Kidney capillary endothelial cell (primary cell): Measurements from ENCODE around the gene AMN.

Experiments
- DNase-seq: peaks from one replicate; pipeline ENCODE4 v3.0.0-alpha.2; 2018; ENCODE audit warnings: low spot score

Gene AMN

GRCh38 chr14:102966681-102967505, 44.4 kb downstream of the AMN start:
- no peak for DNase-seq

- no peak for DNase-seq
Observed at GRCh38 chr14:102967506-102967795, 45.0 kb downstream of the AMN start.

- no peak for DNase-seq
Observed at GRCh38 chr14:102968306-102968705, 45.8 kb downstream of the AMN start.

GRCh38 chr14:102969060-102969791, 46.8 kb downstream of the AMN start:
- no peak for DNase-seq

- no peak for DNase-seq
Observed at GRCh38 chr14:102969901-102970300, 47.4 kb downstream of the AMN start.

- DNase-seq: no peak
Observed at GRCh38 chr14:102970496-102970895, 48.0 kb downstream of the AMN start.

- DNase-seq: no peak
Observed at GRCh38 chr14:102971314-102971713, 48.9 kb downstream of the AMN start.

- no peak for DNase-seq
Observed at GRCh38 chr14:102971836-102972606, 49.6 kb downstream of the AMN start.

GRCh38 chr14:102973706-102974285, 51.3 kb downstream of the AMN start:
- DNase-seq: no peak

- DNase-seq: no peak
Observed at GRCh38 chr14:102975662-102976061, 53.2 kb downstream of the AMN start.

- DNase-seq: no peak
Observed at GRCh38 chr14:102977475-102977874, 55.0 kb downstream of the AMN start.

GRCh38 chr14:102979406-102979805, 56.9 kb downstream of the AMN start:
- DNase-seq: no peak

- DNase-seq: no peak
Observed at GRCh38 chr14:102980409-102980810, 57.9 kb downstream of the AMN start.
